ENCODE measurements around the gene DYSF.

GRCh38 chr2:71689968-71690834 lies 236.8 kb downstream of the DYSF start:
- peak in 1 of 6 experiments; percentile 4 for TF ChIP-seq CTCF (IDR thresholded peaks at IDR 0.05)
- TF ChIP-seq POLR2A (IDR thresholded peaks at IDR 0.05) = no peak

Measured in esophagus squamous epithelium (tissue), 4 donors.